ENCODE results near the gene PANK4. TPM values are rescaled to one million over a fixed set of nuclear protein-coding genes. Genes with fewer than 3 reads are reported as not detected.

Gene PANK4
- total and polyA plus RNA-seq, 10 of the 15 experiments (the other 5 are each of a cell fraction or from before 2014, with no cell fraction given), result 0.35 to 38.0 (median 18.6) TPM

- Histone ChIP-seq H4K20me1 (ENCODE audit: control insufficient read depth, insufficient read depth) (no peaks in the 10 kb centered on the region), H3K4me1 (ENCODE audit: control insufficient read depth, insufficient read depth, low read length) (no peaks in the 10 kb centered on the region), H3K36me3 (ENCODE audit: control insufficient read depth in 2 of 2, insufficient read depth in 2 of 2, low read length in 1 of 2) (no peaks in the 10 kb centered on the region), H3K4me3 (no peak overlapping the region), H3K9me3 (replicated peaks; ENCODE audit: control insufficient read depth, insufficient read depth, low read length) (no peaks in the 10 kb centered on the region), H3K27me3 (replicated peaks in 1 of 2; ENCODE audit: control insufficient read depth in 2 of 2, insufficient read depth in 2 of 2, low read length in 1 of 2) (no peaks in the 10 kb centered on the region), H3K79me2 (ENCODE audit: control insufficient read depth, insufficient read depth, low read length) (no peaks in the 10 kb centered on the region), H3K27ac (ENCODE audit: control insufficient read depth, insufficient read depth) (no peak overlapping the region), H2AFZ (ENCODE audit: control insufficient read depth, low read depth, low read length) (no peak overlapping the region), H3K9ac (ENCODE audit: control insufficient read depth, insufficient read depth, low read length) (no peak overlapping the region), H3K4me2 (ENCODE audit: control insufficient read depth, insufficient read depth) (no peak overlapping the region)
- no TSS peak for BruUV-seq (replicated peaks)
- ChIA-PET SMC1A (ENCODE audit: uncharacterized antibody, unreplicated experiment) (no interaction called here), RAD21 (ENCODE audit: unreplicated experiment) (no interaction called here), CTCF (no interaction called here), POLR2A (no interaction called here)
- intact Hi-C loops (cut with micrococcal nuclease; ENCODE audit: unreplicated experiment), result no loop called here
- ATAC-seq, result no peak
- no peak for TF ChIP-seq HCFC1 (IDR thresholded peaks at IDR 0.05; ENCODE audit: low read length)
- TF ChIP-seq BHLHE40 (IDR thresholded peaks at IDR 0.05; ENCODE audit: borderline replicate concordance in 1 of 2, low read depth in 2 of 2, low read length in 1 of 2), result no peak
- TF ChIP-seq PBX3 (IDR thresholded peaks at IDR 0.05; ENCODE audit: insufficient replicate concordance, low read depth, low read length), result no peak
- TF ChIP-seq CHD2 (IDR thresholded peaks at IDR 0.05; ENCODE audit: borderline replicate concordance, low read depth, low read length), result no peak
- TF ChIP-seq ZNF207 (IDR thresholded peaks at IDR 0.05; ENCODE audit: borderline replicate concordance), result no peak
- no peak for TF ChIP-seq NBN (IDR thresholded peaks at IDR 0.05)
- no peak for TF ChIP-seq FOS (IDR thresholded peaks at IDR 0.05; ENCODE audit: borderline replicate concordance, extremely low read depth, insufficient read length)
- TF ChIP-seq ZNF622 (IDR thresholded peaks at IDR 0.05), result no peak
- TF ChIP-seq CEBPB (IDR thresholded peaks at IDR 0.05; ENCODE audit: borderline replicate concordance in 1 of 2, low read depth in 2 of 2, low read length in 2 of 2), result no peak
- TF ChIP-seq NR2C2 (IDR thresholded peaks at IDR 0.05; ENCODE audit: borderline replicate concordance, control insufficient read depth, insufficient read length, low read depth), result no peak
- TF ChIP-seq DPF2 (IDR thresholded peaks at IDR 0.05), result no peak
- TF ChIP-seq MEF2A (IDR thresholded peaks at IDR 0.05; ENCODE audit: insufficient read depth, low read depth, low read length), result no peak
- TF ChIP-seq SMAD1 (IDR thresholded peaks at IDR 0.05; ENCODE audit: low read depth, partially characterized antibody), result no peak
- in situ Hi-C loops (cut with MboI), result no loop called here
- FAIRE-seq, result no peak
- no peak for DNase-seq (ENCODE audit: low read depth, low spot score)
- WGBS (ENCODE audit: insufficient coverage, insufficient replicate concordance, low lambda C conversion rate, missing lambda C conversion rate), result 27% methylated on average over 20 of the region's 35 CpGs
Measured at GRCh38 chr1:2477791-2478499, 48.5 kb downstream of the PANK4 start.

All from GM12878 (cell line).